ENCODE data around the gene XPO4. TPM values are rescaled to one million over a fixed set of nuclear protein-coding genes. Genes with fewer than 3 reads are reported as not detected.
A peak's percentile ranks its signal among the peaks of the same experiment; 100 is the strongest.

The XPO4 gene
- total RNA-seq, 1 donor from 2014 or later, result 32.0 TPM

GRCh38 chr13:20847296-20847695 is 55.2 kb downstream of the XPO4 start:
- H3K9me3 ChIP-seq (replicated peaks), result no peaks in the 10 kb centered on the region
- H3K4me1 ChIP-seq, result peaks cover 68% of the 10 kb centered on the region
- peak overlapping the region; percentile 75 for H3K27ac ChIP-seq (replicated peaks)
- DNase-seq, result no peak
- no peaks in the 10 kb centered on the region for H3K27me3 ChIP-seq (ENCODE audit: low read depth)
- H3K4me3 ChIP-seq, result peak overlapping the region; percentile 19
- TF ChIP-seq CTCF (IDR thresholded peaks at IDR 0.05; ENCODE audit: borderline replicate concordance), result no peak
- intact Hi-C loops (cut with micrococcal nuclease), result no loop called here
- no peaks in the 10 kb centered on the region for H3K36me3 ChIP-seq

- no peak for DNase-seq
These were observed 59.4 kb downstream of the XPO4 start for GRCh38 chr13:20843166-20843565.

GRCh38 chr13:20840568-20840967 is 62.0 kb downstream of the XPO4 start:
- H3K27ac ChIP-seq (replicated peaks), result peak overlapping the region; percentile 68
- H3K36me3 ChIP-seq, result peaks cover 50% of the 10 kb centered on the region
- peaks cover 52% of the 10 kb centered on the region for H3K4me1 ChIP-seq
- no peak for TF ChIP-seq CTCF (IDR thresholded peaks at IDR 0.05; ENCODE audit: borderline replicate concordance)
- DNase-seq, result no peak
- H3K4me3 ChIP-seq, result no peak overlapping the region
- no peaks in the 10 kb centered on the region for H3K27me3 ChIP-seq (ENCODE audit: low read depth)
- intact Hi-C loops (cut with micrococcal nuclease), result no loop called here
- no peaks in the 10 kb centered on the region for H3K9me3 ChIP-seq (replicated peaks)

More at GRCh38 chr13:20843166-20843565, 59.4 kb downstream of the XPO4 start:
- intact Hi-C loops (cut with micrococcal nuclease), result no loop called here
- Histone ChIP-seq H3K4me3 (peak overlapping the region; percentile 18), H3K4me1 (peaks cover 66% of the 10 kb centered on the region), H3K36me3 (peaks cover 26% of the 10 kb centered on the region), H3K9me3 (replicated peaks) (no peaks in the 10 kb centered on the region), H3K27me3 (ENCODE audit: low read depth) (no peaks in the 10 kb centered on the region), H3K27ac (replicated peaks) (peak overlapping the region; percentile 68)
- TF ChIP-seq CTCF (IDR thresholded peaks at IDR 0.05; ENCODE audit: borderline replicate concordance), result no peak

- no peak for TF ChIP-seq CTCF (IDR thresholded peaks at IDR 0.05; ENCODE audit: borderline replicate concordance)
- no peak for DNase-seq
- Histone ChIP-seq H3K4me1 (peaks cover 6% of the 10 kb centered on the region), H3K36me3 (peaks cover 48% of the 10 kb centered on the region), H3K27ac (replicated peaks) (peak overlapping the region; percentile 83), H3K9me3 (replicated peaks) (no peaks in the 10 kb centered on the region), H3K27me3 (ENCODE audit: low read depth) (no peaks in the 10 kb centered on the region), H3K4me3 (no peak overlapping the region)
- intact Hi-C loops (cut with micrococcal nuclease), result no loop called here
These were observed 68.5 kb downstream of the XPO4 start for GRCh38 chr13:20833900-20834679.

- H3K27me3 ChIP-seq (ENCODE audit: low read depth), result no peaks in the 10 kb centered on the region
- H3K4me1 ChIP-seq, result peaks cover 17% of the 10 kb centered on the region
- no peaks in the 10 kb centered on the region for H3K9me3 ChIP-seq (replicated peaks)
- DNase-seq, result no peak
- H3K4me3 ChIP-seq, result peak overlapping the region; percentile 60
- H3K36me3 ChIP-seq, result peaks cover 37% of the 10 kb centered on the region
- no peak for TF ChIP-seq CTCF (IDR thresholded peaks at IDR 0.05; ENCODE audit: borderline replicate concordance)
- H3K27ac ChIP-seq (replicated peaks), result peak overlapping the region; percentile 83
- intact Hi-C loops (cut with micrococcal nuclease), result no loop called here
These were observed 69.7 kb downstream of the XPO4 start for GRCh38 chr13:20832861-20833260.

All from left ventricle myocardium inferior (tissue), 1 donor.